KMS-11 (cell line): ENCODE measurements around the gene RNF175.

ENCODE experiments used
- H2AFZ ChIP-seq: fragments of 200-600 bp; sonication (generic); 2 replicates; pipeline ENCODE4 v1.6.1; 2016; ENCODE audit warnings: antibody characterized with exemption, mixed run types, low read depth
- H3K27ac ChIP-seq: fragments of 200-600 bp; sonication (generic); 2 replicates; pipeline ENCODE4 v1.6.1; 2016; ENCODE audit warnings: mild to moderate bottlenecking, mixed run types
- H3K27me3 ChIP-seq: fragments of 200-600 bp; sonication (generic); 2 replicates; pipeline ENCODE4 v1.6.1; 2017; ENCODE audit warnings: mild to moderate bottlenecking, low read depth, mixed run types, moderate library complexity; ENCODE audit not compliant: insufficient read depth
- H3K36me3 ChIP-seq: fragments of 200-600 bp; sonication (generic); 2 replicates; pipeline ENCODE4 v1.6.1; 2017; ENCODE audit warnings: mild to moderate bottlenecking, mixed run types; ENCODE audit not compliant: insufficient read depth
- H3K4me1 ChIP-seq: fragments of 200-600 bp; sonication (generic); 2 replicates; pipeline ENCODE4 v1.6.1; 2016; ENCODE audit warnings: mild to moderate bottlenecking, low read depth, mixed run types; ENCODE audit not compliant: poor library complexity, severe bottlenecking
- H3K4me2 ChIP-seq: fragments of 200-600 bp; sonication (generic); 2 replicates; pipeline ENCODE4 v1.7.0; 2016; ENCODE audit warnings: mild to moderate bottlenecking, mixed run types
- H3K4me3 ChIP-seq: fragments of 200-600 bp; sonication (generic); IDR thresholded peaks from 2 replicates; pipeline ENCODE4 v1.6.1; 2017; ENCODE audit warnings: low read depth, low read length, mixed read lengths; ENCODE audit not compliant: insufficient read depth
- H3K79me2 ChIP-seq: fragments of 200-600 bp; sonication (generic); 2 replicates; pipeline ENCODE4 v1.6.1; 2016; ENCODE audit warnings: low read depth, mixed run types; ENCODE audit not compliant: insufficient read depth
- H3K9ac ChIP-seq: fragments of 200-600 bp; sonication (generic); 2 replicates; pipeline ENCODE4 v1.6.1; 2016; ENCODE audit warnings: mild to moderate bottlenecking, mixed run types
- H4K20me1 ChIP-seq: fragments of 200-600 bp; sonication (generic); 2 replicates; pipeline ENCODE4 v1.6.1; 2016; ENCODE audit warnings: mild to moderate bottlenecking, mixed run types; ENCODE audit not compliant: insufficient read depth
- TF ChIP-seq, protein P1 (sequence below): fragments of 200-600 bp; sonication (generic); conservative IDR thresholded peaks from 2 replicates; pipeline ENCODE4 v1.6.1; 2017; ENCODE audit warnings: low read depth, mild to moderate bottlenecking, antibody characterized with exemption, low read length, moderate library complexity, mixed read lengths

The RNF175 gene

DNA sequence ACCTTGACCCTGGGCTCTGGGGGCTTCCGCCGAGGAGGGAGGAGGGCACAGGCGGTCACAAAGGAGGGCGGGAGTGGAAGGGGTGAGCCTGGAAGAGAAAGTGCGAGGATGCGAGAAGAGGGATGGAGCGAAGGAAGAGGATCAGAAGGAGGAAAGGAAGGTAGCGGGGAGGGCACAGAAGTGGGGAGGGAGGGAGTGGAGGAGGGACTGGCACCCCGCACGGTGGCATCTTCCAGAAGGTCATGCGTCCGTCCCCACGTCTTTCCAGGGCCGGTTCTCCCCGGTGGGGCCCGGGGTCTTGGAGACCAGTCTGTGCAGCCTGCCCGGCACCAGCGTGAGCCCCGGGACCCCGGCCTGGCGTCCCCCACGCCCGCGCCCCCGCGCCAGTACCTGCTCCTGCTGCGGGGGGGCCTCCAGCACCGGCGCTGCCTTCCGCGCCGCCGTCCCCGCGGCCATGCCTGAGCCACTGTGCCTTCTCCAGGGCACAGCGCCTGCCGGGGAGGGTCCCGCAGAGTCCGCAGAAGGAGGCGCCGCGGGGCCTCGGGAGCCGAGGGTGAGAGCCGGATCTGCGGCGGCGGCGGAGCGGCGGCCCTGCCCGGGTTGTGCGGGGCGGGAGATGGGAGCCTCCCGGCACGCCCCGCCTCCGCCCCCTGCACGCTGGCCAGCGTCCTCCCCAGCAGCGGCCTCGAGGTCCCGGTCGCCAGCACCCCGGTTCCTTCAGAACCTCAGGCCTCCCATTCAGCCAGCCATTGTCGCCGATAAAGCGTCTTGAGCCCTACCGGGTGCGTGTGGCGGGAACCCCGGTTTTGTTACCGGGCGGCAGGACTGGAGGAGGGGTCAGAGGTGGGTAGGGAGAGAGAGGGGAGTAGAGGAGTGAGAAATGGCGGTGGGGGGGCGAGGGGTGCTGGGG lies at the start of gene RNF175:
TSS of gene RNF175 (minus strand) at position 618 of the 910 bp plus-strand sequence. CDS start at position 456, 162 bp downstream.
- Histone ChIP-seq H3K4me1 (no peaks in the 10 kb centered on the region), H3K36me3 (no peaks in the 10 kb centered on the region), H2AFZ (no peak within 1 kb of the TSS), H3K4me2 (no peak within 1 kb of the TSS), H3K27ac (no peak within 1 kb of the TSS), H4K20me1 (no peaks in the 10 kb centered on the region), H3K4me3 (no peak within 1 kb of the TSS), H3K27me3 (no peaks in the 10 kb centered on the region), H3K9ac (no peak within 1 kb of the TSS), H3K79me2 (no peaks in the 10 kb centered on the region)
- TF ChIP-seq, protein P1, sequence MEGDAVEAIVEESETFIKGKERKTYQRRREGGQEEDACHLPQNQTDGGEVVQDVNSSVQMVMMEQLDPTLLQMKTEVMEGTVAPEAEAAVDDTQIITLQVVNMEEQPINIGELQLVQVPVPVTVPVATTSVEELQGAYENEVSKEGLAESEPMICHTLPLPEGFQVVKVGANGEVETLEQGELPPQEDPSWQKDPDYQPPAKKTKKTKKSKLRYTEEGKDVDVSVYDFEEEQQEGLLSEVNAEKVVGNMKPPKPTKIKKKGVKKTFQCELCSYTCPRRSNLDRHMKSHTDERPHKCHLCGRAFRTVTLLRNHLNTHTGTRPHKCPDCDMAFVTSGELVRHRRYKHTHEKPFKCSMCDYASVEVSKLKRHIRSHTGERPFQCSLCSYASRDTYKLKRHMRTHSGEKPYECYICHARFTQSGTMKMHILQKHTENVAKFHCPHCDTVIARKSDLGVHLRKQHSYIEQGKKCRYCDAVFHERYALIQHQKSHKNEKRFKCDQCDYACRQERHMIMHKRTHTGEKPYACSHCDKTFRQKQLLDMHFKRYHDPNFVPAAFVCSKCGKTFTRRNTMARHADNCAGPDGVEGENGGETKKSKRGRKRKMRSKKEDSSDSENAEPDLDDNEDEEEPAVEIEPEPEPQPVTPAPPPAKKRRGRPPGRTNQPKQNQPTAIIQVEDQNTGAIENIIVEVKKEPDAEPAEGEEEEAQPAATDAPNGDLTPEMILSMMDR, result no peak

DNA sequence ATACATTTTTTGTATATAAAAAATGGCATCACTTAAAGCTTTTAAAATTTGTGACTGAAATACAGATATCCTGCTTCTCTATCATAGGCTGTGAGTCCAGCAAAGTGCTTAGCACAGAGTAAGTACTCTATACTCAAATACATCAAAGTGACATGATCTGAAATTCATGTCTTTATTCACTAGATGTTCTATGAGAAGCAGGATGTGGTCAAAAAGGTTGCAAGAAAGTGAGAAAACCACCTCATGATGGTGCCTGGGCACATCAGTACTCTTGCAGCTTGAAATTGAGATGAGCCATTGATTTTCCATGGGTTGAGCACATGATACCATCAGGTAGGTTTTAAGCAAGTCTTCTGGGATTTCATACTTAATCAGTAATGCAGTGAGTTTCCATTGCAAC lies 49.5 kb upstream of the RNF175 start:
- H3K4me1 ChIP-seq, result peaks cover 9% of the 10 kb centered on the region
- H3K27ac ChIP-seq, result no peak overlapping the region
- H3K79me2 ChIP-seq, result no peaks in the 10 kb centered on the region
- TF ChIP-seq, protein P1, result no peak
- no peak overlapping the region for H2AFZ ChIP-seq
- H3K4me3 ChIP-seq, result no peak overlapping the region
- H3K36me3 ChIP-seq, result no peaks in the 10 kb centered on the region
- no peaks in the 10 kb centered on the region for H3K27me3 ChIP-seq
- no peaks in the 10 kb centered on the region for H4K20me1 ChIP-seq
- no peak overlapping the region for H3K9ac ChIP-seq
- H3K4me2 ChIP-seq, result no peak overlapping the region

DNA sequence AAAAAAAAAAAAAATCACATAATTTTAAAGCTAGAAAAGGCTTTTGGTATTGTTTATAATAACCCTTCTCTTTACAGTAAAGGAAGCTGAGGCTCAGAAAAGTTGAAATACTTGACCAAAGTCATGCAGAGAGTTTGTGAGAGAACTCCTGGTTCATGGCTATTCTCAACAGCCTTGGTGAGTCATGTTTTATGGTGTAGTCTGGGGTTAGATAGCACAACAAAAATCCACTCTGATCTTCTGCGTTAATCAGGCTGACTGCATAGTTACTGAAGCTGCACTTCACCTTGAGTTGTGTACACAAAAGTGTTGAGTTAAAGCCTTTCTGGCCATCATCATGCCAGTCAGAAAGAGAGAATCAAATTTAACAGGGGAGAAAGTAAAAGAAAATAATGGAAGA lies 48.4 kb upstream of the RNF175 start:
- no peak overlapping the region for H3K4me3 ChIP-seq
- H2AFZ ChIP-seq, result no peak overlapping the region
- H3K27me3 ChIP-seq, result no peaks in the 10 kb centered on the region
- H3K9ac ChIP-seq, result no peak overlapping the region
- H3K79me2 ChIP-seq, result no peaks in the 10 kb centered on the region
- TF ChIP-seq, protein P1, result no peak
- no peaks in the 10 kb centered on the region for H4K20me1 ChIP-seq
- peaks cover 9% of the 10 kb centered on the region for H3K4me1 ChIP-seq
- H3K4me2 ChIP-seq, result no peak overlapping the region
- H3K27ac ChIP-seq, result no peak overlapping the region
- H3K36me3 ChIP-seq, result no peaks in the 10 kb centered on the region

DNA sequence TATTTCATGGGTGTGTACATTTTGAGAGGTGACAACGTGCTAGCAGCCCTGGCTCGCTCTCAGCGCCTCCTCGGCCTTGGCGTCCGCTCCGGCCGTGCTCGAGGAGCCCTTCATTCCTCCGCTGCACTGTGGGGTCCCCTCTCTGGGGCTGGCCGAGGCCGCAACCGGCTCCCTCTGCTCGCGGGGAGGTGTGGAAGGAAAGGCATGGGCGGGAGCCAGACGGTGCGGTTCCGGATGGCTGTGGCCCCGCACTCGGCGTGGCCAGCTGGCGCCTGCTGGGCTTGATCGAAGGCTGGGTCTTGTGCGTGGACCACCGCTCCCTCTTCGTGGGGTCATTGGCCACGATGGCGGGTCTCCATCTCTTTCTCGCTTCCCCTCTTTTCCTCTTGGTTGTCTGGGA lies 46.2 kb upstream of the RNF175 start:
- Histone ChIP-seq H4K20me1 (no peaks in the 10 kb centered on the region), H3K4me1 (peaks cover 9% of the 10 kb centered on the region), H3K27ac (no peak overlapping the region), H3K4me3 (no peak overlapping the region), H3K9ac (no peak overlapping the region), H2AFZ (no peak overlapping the region), H3K4me2 (no peak overlapping the region), H3K36me3 (no peaks in the 10 kb centered on the region), H3K27me3 (no peaks in the 10 kb centered on the region), H3K79me2 (no peaks in the 10 kb centered on the region)
- TF ChIP-seq, protein P1, result no peak
